ENCODE results near the gene ZNF358.
A peak's percentile ranks its signal among the peaks of the same experiment; 100 is the strongest.
"Not testable (repeated sequence)": the region's sequence is repeated elsewhere in the genome, so short reads cannot be mapped to it uniquely, and the experiment has no call there.

Gene ZNF358

DNA sequence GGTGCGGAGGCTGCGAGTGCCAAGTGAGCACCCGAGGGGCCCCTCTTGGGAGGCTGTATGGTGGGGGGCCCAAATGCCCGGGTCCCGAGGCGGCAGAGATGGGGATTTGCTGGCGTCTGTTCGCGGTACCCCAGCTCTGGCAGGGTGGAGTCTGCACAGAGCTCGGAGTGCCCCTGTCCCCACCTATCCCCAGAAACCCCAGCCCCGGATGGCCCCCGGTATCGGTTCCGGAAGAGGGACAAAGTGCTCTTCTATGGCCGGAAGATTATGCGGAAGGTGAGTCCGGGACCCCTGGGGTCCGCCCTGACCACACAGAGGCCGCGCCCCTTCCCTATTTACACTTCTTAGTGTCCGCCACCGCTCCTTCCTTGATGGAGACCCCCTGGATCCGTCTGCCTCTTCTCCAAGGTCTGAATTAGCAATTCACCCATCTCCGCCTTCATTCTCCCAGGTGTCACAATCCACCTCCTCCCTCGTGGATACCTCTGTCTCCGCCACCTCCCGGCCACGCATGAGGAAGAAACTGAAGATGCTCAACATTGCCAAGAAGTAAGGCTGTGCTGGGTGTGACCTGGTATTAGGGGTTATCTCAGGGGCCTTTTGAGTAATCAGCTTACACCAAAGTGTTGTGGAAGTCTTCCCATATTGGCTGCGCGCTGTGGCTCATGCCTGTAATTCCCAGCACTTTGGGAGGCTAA lies 20.2 kb downstream of the ZNF358 start:
- no peak for DNase-seq (ENCODE audit: low spot score)

DNA sequence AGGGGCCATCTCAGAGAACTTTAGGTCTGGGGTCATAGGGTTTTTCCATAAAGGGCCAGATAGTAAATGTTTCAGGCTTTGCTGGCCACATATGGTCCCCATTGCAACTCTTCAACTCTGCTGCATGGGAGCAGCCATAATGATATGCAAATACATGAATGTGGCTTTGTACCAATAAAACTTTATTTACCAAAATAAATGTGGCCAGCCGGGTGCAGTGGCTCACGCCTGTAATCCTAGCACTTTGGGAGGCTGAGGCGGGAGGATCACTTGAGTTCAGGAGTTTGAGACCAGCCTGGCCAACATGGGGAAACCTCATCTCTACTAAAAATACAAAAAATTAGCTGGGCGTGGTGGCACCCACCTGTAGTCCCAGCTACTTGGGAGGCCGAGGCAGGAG lies 23.1 kb downstream of the ZNF358 start:
- not testable (repeated sequence) for DNase-seq (ENCODE audit: low spot score)

DNA sequence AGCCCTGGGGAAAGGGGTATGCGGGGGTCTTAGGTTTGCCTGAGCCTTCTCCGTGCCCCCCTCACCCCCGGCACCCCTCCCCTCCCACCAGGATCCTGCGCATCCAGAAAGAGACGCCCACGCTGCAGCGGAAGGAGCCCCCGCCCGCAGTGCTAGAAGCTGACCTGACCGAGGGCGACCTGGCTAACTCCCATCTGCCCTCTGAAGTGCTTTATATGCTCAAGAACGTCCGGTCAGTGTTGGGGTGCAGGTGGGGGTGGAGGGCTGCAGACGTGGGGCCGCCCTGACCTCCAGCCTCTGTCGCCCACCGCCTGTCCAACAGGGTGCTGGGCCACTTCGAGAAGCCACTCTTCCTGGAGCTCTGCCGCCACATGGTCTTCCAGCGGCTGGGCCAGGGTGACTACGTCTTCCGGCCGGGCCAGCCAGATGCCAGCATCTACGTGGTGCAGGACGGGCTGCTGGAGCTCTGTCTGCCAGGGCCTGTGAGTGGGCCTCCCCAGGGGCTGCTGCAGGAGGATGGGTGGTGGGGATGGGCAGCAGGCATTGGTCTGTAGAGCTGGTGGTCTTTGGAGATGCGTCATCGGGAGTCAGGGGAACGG lies 24.0 kb downstream of the ZNF358 start:
- DNase-seq (ENCODE audit: low spot score): no peak

DNA sequence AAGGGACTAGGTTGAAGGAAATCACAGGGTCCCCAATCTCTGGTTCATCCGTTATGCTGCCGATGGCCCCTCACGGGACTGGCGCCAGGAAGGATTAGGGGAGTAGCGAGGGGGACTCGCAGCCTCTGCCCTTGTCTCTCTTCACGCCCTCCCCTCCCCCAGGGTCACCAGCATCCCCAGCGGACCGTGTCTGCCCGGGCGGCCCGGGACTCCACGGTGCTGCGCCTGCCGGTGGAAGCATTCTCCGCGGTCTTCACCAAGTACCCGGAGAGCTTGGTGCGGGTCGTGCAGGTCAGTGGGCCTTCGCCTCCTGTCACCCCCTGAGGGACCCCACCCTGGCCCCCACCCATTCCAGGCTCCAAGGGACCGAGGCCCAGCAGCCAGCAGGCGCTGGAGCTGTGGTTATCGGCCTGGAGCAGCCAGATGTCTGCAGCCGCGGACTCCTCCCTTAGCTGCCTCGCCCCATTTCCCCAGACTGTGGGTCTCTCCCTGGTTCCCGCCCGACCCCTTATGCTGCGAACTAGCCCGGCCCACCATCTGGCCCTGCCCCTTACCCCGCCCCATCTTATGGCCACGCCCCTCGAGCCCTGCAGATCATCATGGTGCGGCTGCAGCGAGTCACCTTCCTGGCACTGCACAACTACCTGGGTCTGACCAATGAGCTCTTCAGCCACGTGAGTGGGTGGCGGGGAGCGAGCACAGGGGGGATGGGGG lies 25.0 kb downstream of the ZNF358 start:
- no peak for DNase-seq (ENCODE audit: low spot score)

DNA sequence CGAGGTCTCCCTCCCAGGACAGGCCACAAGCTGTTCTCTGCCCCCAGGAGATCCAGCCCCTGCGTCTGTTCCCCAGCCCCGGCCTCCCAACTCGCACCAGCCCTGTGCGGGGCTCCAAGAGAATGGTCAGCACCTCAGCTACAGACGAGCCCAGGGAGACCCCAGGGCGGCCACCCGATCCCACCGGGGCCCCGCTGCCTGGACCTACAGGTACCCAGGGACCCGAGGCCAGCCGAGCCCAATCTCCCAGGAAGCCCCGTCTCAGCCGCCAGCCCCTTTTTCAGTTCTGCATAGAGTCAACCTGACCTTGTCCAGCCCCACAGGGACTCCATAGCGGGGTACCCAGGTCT lies 25.5 kb downstream of the ZNF358 start:
- no peak for DNase-seq (ENCODE audit: low spot score)

DNA sequence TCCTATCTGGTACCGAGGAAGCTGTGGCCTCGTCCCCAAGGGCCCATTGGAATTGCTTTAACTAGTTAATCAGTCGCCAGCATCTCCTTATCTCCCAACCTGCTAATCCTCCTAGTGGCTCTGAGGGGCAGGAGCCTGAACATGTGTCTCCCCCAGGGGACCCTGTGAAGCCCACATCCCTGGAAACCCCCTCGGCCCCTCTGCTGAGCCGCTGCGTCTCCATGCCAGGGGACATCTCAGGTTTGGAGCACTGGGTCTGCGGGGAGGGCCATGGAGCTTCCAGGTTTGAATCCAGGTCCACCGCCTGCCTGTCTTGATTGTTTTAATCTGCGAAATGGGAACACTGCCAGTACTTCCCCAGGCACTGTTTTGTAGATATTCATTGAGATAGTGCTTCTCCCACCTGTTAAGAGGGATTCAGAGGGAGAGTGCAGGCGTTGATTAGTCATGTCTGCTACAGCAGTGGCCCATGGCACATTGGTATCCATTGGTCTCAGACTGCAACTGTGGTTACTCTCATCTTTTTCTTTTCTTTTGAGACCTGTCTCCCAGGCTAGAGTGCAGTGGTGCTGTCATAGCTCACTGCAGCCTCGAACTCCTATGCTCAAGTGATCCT lies 26.0 kb downstream of the ZNF358 start:
- no peak for DNase-seq (ENCODE audit: low spot score)

DNA sequence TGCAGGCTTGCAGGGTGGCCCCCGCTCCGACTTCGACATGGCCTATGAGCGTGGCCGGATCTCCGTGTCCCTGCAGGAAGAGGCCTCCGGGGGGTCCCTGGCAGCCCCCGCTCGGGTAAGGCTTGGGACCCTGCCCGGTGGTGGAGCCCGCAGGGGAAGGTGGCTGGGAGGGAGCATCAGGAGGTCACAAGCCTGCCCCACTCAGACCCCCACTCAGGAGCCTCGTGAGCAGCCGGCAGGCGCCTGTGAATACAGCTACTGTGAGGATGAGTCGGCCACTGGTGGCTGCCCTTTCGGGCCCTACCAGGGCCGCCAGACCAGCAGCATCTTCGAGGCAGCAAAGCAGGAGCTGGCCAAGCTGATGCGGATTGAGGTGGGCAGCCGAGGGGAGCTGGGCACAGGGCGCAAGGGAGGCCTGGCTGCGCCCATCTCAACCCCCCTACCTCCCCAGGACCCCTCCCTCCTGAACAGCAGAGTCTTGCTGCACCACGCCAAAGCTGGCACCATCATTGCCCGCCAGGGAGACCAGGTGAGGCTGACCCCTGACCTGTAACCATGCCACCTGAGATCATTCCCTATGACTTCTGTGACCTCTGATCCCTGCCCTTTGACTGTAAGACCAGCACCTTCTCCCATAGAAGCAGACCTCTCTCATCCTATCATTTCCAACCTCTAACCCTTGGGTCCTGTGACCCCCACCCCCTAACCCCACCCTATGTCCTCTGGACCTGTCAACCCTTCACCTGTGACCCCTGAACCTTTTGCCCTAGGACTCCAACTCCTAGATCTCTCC lies 26.8 kb downstream of the ZNF358 start:
- DNase-seq (ENCODE audit: low spot score): no peak

DNA sequence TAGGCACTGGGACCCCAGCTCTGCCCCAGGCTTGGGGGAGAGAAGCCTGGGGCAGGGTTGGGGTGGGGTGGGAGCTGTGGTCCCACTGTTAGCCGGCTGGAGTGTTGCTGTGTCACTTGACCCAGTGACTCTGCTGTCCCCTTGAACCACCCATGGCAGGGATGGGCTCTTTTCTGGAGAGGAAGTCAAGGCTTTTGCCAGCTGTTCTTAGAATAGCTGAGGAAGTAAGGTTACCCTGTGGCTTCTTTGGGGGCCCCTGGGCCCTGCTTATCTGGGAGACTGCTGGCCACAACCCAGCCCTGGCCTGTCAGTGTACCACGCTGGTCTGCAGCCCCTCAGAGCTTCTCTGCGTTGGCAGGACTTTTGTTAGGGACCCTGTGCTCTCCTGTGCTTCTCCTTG lies 28.7 kb downstream of the ZNF358 start:
- peak; percentile 42 for DNase-seq (ENCODE audit: low spot score)

DNA sequence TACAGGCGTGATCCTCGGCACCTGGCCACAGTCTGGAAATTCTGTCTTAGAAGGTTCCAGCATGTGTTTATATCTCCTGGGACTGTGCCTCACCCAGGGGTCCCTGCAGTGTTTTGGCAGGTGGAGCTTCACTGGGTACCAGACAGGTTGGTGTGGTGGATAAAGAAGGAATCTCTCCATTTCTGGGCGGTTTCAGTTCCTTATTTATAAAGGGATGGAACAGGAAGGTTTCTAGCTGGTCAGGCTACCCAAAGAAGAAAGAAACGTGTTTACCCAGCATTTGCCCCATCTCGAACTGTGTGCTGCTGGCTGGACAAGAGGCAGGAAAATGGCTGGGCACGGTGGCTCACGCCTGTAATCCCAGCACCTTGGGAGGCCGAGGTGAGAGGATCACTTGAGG lies 29.4 kb downstream of the ZNF358 start:
- no peak for DNase-seq (ENCODE audit: low spot score)

DNA sequence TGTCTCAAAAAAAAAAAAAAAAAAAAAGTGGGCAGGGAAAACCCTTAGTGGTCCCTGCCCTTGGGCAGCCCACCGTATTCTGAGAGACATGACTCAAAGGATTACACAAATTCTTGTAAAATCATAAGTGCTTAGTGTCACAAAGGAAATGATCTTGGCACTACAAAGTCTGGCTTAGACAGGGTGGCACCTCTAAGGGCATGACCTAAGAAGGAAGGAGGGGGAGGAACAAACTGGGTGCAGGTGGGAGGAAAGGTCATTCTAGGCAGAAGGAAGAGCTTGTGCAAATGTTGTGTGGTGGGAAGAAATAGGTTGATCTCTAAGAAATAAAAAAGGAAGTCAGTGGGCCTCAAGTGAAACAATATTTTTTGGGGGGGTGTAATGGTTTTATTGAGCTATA lies 30.0 kb downstream of the ZNF358 start:
- no peak for DNase-seq (ENCODE audit: low spot score)

DNA sequence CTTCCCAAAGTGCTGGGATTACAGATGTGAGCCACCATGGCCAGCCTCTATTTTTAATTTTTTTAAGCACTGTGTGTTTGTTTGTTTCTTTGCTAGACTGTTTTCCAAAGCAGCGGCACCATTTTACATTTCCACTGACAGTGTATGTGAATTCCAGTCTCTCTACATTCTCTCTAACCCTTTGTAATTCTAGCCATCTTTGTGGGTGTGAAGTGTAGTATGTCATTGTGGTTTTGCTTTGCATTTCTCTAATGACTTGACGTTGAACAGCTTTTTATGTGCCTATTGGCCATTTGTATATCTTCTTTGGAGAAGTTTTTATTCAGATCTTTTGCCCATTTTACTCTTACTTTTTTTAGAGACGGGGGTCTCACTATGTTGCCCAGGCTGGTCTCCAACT lies 31.3 kb downstream of the ZNF358 start:
- no peak for DNase-seq (ENCODE audit: low spot score)

DNA sequence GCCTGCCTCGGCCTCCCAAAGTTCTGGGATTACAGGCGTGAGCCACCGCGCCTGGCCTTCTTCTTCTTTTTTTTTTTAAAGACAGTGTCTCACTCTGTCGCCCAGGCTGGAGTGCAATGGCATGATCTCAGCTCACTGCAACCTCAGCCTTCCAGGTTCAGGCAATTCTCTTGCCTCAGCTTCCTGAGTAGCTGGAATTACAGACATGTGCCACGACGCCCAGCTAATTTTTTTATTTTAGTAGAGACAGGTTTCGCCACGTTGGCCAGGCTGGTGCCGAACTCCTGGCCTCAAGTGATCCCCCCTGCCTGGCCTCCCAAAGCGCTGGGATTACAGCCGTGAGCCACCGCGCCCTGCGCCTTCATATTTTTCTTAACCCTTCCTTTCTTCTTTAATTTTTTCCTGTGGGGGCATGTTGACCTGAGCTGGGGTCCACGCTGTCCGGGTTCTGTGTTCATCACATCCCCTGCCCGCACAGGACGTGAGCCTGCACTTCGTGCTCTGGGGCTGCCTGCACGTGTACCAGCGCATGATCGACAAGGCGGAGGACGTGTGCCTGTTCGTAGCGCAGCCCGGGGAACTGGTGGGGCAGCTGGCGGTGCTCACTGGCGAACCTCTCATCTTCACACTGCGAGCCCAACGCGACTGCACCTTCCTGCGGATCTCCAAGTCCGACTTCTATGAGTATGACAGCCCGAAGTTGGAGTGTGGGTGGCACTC lies 33.7 kb downstream of the ZNF358 start:
- DNase-seq (ENCODE audit: low spot score): no peak

DNA sequence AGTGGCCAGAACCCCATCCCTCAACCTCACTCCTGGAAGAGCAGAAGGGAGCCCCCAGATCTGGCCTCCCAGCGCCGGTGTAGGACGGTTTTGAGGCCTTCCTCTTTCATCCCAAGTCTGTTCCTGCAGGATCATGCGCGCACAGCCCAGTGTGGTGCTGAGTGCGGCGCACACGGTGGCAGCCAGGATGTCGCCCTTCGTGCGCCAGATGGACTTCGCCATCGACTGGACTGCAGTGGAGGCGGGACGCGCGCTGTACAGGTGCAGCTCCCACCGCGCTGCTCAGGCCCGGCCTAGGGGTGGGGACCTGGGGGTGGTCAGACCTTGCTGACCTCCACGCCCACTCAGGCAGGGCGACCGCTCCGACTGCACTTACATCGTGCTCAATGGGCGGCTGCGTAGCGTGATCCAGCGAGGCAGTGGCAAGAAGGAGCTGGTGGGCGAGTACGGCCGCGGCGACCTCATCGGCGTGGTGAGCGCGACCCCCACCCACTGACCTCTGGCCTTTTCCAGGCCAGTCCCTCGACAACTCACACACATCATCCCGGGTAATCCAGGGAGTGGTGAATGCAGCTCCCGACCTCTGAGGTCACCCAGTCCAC lies 34.4 kb downstream of the ZNF358 start:
- no peak for DNase-seq (ENCODE audit: low spot score)

DNA sequence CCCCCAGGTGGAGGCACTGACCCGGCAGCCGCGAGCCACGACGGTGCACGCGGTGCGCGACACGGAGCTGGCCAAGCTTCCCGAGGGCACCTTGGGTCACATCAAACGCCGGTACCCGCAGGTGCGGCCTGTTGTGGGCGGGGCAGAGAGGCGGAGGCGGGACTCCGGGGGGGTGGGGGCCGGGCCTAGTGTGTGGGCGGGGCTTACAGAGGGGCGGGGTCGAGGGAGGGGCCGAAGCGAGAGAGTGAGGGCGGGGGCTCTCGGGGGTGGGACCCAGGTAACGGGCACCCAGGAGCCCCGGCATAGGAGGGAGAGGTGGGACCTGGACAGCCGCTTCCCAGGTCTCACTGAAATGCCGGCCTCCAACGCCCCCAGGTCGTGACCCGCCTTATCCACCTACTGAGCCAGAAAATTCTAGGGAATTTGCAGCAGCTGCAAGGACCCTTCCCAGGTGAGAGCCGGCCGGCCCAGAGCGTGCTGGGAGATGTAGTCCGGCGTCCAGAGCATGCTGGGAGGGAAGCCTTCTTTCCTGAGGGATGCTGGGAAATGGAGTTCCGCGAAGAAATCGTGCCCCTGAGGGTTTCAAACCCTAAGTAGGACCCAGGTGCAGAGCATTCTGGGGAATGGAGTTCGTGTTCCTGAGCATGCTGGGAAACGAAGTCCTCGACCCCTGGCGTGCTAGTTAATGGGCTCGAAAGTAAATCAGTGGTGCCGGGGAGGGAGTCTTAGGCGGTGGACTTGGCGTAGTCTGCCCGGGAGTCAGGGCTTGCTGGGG lies 35.3 kb downstream of the ZNF358 start:
- DNase-seq (ENCODE audit: low spot score): peak; percentile 70

DNA sequence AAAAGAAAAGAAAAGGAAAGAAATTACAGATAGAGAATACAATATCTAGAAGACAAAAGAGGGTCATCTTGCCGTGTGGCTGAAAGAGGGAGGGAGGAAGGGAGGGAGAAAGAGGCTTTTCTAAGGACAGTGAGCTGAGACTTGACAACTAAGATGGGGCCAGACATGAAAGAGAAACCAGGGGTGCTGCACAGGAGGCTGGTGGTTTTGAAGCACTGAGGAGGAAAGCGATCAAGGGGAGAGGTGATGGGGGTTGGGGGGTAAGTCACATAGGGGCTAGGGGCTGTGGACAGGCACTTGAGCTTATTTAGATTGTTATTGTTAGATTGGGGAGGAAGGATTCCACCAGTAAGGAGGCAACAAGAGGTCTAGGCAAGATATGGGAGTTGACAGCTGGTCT lies 36.9 kb downstream of the ZNF358 start:
- DNase-seq (ENCODE audit: low spot score): no peak

DNA sequence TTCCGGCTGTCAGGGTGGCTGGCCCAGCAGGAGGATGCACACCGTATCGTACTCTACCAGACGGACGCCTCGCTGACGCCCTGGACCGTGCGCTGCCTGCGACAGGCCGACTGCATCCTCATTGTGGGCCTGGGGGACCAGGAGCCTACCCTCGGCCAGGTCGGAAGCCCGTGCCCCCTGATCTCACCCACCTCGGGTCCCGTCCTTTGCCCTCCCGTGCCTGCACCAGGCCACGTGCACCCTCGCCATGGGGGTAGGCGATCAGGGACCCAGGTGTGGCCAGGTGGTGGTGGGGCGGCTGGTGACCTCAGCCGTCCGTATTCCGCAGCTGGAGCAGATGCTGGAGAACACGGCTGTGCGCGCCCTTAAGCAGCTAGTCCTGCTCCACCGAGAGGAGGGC lies 38.7 kb downstream of the ZNF358 start:
- no peak for DNase-seq (ENCODE audit: low spot score)

DNA sequence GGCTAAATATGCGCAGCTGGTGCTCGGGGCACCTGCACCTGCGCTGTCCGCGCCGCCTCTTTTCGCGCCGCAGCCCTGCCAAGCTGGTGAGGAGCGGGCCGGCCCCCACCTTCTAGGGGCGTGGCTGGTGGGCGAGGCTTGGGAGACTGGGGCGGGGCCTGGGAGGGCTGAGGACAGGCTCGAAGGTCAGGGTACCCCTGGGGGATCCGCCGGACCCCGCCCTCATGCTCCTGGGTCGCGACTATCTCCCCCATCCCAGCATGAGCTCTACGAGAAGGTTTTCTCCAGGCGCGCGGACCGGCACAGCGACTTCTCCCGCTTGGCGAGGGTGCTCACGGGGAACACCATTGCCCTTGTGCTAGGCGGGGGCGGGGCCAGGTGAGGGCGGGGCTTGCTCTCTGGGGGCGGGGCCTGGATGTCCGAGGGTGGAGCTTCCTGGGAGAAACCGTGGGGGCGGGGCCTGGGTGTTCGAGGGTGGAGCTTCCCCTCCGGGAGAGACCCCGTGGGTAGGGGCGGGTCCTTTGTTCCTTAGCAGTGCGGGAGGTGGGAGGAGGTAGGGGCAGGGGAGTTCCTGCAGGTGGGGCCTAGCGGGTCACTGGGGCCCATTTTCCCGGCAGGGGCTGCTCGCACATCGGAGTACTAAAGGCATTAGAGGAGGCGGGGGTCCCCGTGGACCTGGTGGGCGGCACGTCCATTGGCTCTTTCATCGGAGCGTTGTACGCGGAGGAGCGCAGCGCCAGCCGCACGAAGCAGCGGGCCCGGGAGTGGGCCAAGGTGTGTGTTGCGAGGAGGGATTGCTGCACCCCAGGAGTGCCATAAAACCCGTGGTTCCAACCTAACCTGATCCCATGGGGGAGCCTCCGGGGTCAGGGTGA lies 39.3 kb downstream of the ZNF358 start:
- no peak for DNase-seq (ENCODE audit: low spot score)

DNA sequence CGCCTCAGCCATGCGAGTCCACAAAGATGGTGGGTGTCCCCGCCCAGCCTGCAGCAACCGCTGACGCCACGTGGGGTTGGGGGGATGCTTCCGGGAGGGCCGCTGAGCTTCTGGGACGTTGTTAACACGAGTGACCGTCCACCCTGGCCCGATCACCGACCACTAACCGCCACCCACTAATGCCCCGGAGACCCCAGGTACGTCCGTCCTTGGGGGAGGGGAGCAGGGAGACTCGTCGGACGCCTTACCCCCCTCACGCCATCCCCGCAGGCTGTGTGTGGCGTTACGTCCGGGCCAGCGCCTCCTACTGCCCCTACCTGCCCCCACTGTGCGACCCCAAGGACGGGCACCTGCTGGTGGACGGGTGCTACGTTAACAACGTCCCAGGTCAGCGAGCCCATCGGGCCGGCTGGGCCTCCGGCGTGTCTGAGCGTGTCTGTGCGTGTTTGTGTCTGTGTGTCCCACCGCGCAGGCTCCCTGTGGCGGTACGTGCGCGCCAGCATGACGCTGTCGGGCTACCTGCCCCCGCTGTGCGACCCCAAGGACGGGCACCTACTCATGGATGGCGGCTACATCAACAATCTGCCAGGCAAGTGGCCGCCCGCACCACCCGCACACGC lies 40.9 kb downstream of the ZNF358 start:
- no peak for DNase-seq (ENCODE audit: low spot score)

DNA sequence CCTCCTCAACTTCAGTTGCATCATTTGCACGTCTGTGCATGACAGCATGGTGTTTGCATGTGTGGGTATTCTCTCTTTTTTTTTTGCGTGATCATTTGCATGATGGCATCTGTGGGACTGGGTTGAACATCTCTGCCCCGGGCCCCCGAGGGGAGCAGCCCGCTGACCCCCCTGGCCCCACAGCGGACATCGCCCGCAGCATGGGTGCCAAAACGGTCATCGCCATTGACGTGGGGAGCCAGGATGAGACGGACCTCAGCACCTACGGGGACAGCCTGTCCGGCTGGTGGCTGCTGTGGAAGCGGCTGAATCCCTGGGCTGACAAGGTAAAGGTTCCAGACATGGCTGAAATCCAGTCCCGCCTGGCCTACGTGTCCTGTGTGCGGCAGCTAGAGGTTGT lies 42.8 kb downstream of the ZNF358 start:
- DNase-seq (ENCODE audit: low spot score): no peak

All from globus pallidus (tissue), 1 donor.